AG04449 (cell line): Measurements from ENCODE around the gene CGA.

ENCODE experiments used
- CTCF ChIA-PET: fragments of 350-600 bp; formaldehyde crosslinking; extraction: SDS; loops from one replicate; lab custom pipeline; 2021; ENCODE audit warnings: antibody characterized with exemption; lab: Yijun Ruan, JAX
- POLR2A ChIA-PET: fragments of 400-600, 350-600 bp; formaldehyde crosslinking; extraction: SDS; loops from one replicate; lab custom pipeline; 2020; ENCODE audit warnings: antibody characterized with exemption, inconsistent platforms; lab: Yijun Ruan, JAX
- DNase-seq: peaks from one replicate; pipeline ENCODE4 v3.0.0-alpha.2; 2010; ENCODE audit warnings: low read depth, low spot score
- H3K4me3 ChIP-seq: 2 replicates; pipeline ENCODE4 v1.5.1; 2011; ENCODE audit warnings: low read depth, mild to moderate bottlenecking, control low read depth, low read length
- TF ChIP-seq, protein P1 (sequence below): IDR thresholded peaks from one replicate; pipeline ENCODE4 v1.5.1; 2011; ENCODE audit warnings: mild to moderate bottlenecking, moderate library complexity, low read length, control low read depth, inconsistent platforms; ENCODE audit not compliant: insufficient read depth; ENCODE audit errors: missing control alignments

The CGA gene

DNA sequence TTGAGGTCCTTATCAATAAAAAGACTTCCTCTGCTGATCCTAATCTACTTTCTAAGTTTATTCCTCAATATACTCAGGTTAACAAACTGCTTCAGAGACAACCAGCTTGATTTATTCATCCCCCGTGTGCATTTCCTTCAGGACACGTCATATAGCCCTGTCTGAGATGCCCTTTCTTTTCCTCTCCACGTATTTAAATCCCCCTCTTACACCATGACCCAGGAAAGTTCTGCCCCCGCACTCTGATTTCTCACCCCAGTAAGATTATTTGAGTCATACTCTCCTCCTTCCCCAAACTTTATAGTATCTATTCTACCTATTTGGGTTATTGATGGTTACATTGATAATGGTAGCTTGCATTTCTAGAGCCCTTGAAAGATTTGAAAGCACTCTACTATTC, 9.8 kb upstream of the CGA start:
- H3K4me3 ChIP-seq = no peak overlapping the region
- DNase-seq = no peak
- CTCF ChIA-PET = interaction anchor here (0.6 to 1.5 kb wide), 2 partner anchors 18 to 34 kb away, joined by 3 read pairs; no protein-coding TSS in a partner anchor
- TF ChIP-seq, protein P1, sequence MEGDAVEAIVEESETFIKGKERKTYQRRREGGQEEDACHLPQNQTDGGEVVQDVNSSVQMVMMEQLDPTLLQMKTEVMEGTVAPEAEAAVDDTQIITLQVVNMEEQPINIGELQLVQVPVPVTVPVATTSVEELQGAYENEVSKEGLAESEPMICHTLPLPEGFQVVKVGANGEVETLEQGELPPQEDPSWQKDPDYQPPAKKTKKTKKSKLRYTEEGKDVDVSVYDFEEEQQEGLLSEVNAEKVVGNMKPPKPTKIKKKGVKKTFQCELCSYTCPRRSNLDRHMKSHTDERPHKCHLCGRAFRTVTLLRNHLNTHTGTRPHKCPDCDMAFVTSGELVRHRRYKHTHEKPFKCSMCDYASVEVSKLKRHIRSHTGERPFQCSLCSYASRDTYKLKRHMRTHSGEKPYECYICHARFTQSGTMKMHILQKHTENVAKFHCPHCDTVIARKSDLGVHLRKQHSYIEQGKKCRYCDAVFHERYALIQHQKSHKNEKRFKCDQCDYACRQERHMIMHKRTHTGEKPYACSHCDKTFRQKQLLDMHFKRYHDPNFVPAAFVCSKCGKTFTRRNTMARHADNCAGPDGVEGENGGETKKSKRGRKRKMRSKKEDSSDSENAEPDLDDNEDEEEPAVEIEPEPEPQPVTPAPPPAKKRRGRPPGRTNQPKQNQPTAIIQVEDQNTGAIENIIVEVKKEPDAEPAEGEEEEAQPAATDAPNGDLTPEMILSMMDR = no peak
- POLR2A ChIA-PET = no interaction called here

DNA sequence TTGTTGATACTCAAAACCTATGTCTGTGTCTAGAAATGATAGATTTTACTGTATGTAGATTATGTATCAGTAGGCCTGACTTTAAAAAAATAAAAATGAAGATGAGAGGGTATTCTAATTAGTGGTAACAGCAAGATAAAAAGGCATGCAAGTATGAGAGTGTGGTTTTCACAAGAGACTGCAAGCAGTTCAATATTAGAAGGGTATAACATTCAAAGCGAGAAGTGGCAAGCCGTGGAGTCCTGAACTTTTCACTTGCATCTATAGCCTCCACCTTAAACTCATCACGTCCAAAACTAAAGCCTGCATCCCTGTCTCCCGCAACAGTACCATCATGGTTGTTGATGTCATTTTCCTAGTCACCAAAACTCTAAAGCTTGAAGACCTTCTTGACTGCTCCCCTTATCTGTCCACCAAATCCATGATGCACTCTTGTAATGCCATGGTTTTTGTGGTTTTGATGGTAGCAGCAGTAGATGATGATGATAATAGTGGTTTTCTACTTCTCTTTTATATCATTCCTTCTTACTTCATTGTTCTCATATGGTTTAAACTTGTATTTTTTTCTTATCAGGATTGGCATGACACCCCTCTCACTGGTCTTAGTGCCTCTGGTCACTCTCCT, 9.2 kb upstream of the CGA start:
- ChIA-PET POLR2A (no interaction called here), CTCF (interaction anchor here (0.6 kb wide), 1 partner anchor 17 kb away, joined by 3 read pairs; no protein-coding TSS in a partner anchor)
- TF ChIP-seq, protein P1 = no peak
- H3K4me3 ChIP-seq = no peak overlapping the region
- DNase-seq = no peak

DNA sequence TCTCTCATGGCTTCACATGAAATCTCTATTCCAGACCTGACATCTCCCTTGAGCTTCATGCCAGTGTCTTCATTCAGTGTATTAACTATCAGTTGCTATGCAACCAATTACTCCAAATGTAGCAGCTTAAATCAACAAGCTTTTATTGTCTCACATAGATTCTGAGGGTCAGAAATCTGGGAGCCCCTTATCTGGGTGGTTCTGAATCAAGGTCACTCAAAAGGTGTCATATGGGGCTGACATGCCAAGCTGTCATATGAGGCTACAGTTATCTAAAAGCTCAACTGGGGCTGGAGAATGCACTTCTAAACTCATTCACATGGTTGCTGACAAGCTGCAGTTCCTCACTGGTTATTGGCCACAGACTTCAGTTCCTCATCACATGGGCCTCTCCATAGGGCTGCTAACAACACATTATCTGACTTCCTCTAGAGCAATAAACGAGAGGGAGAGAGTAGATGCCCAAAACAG, 7.3 kb upstream of the CGA start:
- ChIA-PET POLR2A (no interaction called here), CTCF (no interaction called here)
- no peak overlapping the region for H3K4me3 ChIP-seq
- no peak for DNase-seq
- TF ChIP-seq, protein P1 = no peak

DNA sequence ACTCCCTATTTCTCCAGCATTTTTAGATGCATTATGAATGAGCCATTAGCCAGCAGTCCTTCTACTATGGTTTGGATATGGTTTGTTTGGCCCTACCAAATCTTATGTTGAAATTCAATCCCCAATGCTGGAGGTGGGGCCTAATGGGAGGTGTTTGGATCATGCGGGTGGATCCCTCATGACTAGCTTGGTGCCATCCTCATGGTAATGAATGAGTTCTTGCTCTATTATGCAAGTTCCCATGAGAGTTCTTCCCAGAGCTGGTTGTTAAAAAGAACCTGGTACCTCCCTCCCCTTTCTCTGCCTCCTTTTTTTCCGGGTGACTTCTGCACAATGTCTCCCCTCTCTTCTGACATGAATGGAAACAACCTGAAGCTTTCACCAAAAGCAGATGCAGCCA, 6.2 kb upstream of the CGA start:
- no peak overlapping the region for H3K4me3 ChIP-seq
- CTCF ChIA-PET = interaction anchor here (1.0 to 1.3 kb wide), 2 partner anchors 22 to 292 kb away, joined by 3 read pairs; no protein-coding TSS in a partner anchor
- DNase-seq = no peak
- POLR2A ChIA-PET = no interaction called here
- TF ChIP-seq, protein P1 = no peak

DNA sequence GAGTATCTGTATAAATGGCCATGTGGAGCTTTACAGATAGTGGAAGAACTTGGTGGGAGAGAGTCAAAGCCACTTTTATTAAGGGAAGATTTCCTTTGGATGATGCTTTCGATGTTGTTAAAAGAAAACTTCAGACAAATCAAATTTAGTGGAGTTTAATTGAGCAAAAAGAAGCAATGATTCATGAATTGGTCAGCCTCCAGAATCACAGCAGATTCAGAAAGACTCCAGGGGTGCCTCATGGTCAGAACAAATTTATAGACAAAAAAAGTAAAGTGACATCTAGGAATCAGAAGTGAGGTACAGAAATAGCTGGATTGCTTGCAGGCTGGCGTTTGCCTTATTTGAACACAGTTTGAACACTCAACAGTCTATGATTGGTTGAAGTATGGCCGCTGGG, 5.3 kb upstream of the CGA start:
- TF ChIP-seq, protein P1 = no peak
- DNase-seq = no peak
- ChIA-PET POLR2A (interaction anchor here (0.7 kb wide), 1 partner anchor 1893 kb away, joined by 3 read pairs; no protein-coding TSS in a partner anchor), CTCF (interaction anchor here (1.0 to 1.4 kb wide), 3 partner anchors 20 to 292 kb away, joined by 3 to 4 read pairs (median 3); no protein-coding TSS in a partner anchor)
- no peak overlapping the region for H3K4me3 ChIP-seq

DNA sequence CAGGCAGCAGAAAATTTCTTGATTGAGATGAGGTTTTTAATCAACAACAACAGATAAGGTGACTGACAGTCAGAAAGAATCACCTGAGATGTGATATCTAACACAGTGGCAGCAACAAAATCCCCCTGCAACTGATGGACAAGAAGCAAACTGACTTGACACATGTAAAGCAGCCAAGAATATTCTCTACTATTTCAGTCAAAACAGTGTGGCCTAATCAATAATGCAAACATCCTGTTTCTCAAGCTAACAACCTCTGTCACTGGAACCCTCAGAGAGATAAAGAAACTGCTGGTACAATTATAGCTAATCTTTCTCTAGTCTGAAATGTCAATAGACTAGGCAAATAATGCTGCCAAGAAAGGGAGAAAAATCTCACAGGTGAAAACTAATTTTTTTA, 4.6 kb upstream of the CGA start:
- POLR2A ChIA-PET = interaction anchor here (0.7 kb wide), 1 partner anchor 1894 kb away, joined by 3 read pairs; no protein-coding TSS in a partner anchor
- CTCF ChIA-PET = interaction anchor here (0.8 to 1.4 kb wide), 2 partner anchors 19 to 32 kb away, joined by 3 to 4 read pairs; no protein-coding TSS in a partner anchor
- DNase-seq = no peak
- TF ChIP-seq, protein P1 = no peak
- H3K4me3 ChIP-seq = no peak overlapping the region
